Measurements from ENCODE around the gene CMTM4. TPM values are rescaled to one million over a fixed set of nuclear protein-coding genes. Genes with fewer than 3 reads are reported as not detected.
"Not testable (repeated sequence)": the region's sequence is repeated elsewhere in the genome, so short reads cannot be mapped to it uniquely, and the experiment has no call there.

CMTM4 gene
- total RNA-seq, 1 donor from 2014 or later = 10.1 TPM

GRCh38 chr16:66682271-66682670, 14.3 kb downstream of the CMTM4 start:
- DNase-seq (no peak), ATAC-seq (ENCODE audit: poor library complexity) (no peak)
- intact Hi-C loops (cut with DNase I) = no loop called here

- intact Hi-C loops (cut with DNase I) = no loop called here
- DNase-seq (no peak), ATAC-seq (ENCODE audit: poor library complexity) (no peak)
Measured at GRCh38 chr16:66681676-66682075, 14.9 kb downstream of the CMTM4 start.

- intact Hi-C loops (cut with DNase I) = no loop called here
- DNase-seq (no peak), ATAC-seq (ENCODE audit: poor library complexity) (no peak)
Measured at GRCh38 chr16:66678337-66678736, 18.2 kb downstream of the CMTM4 start.

- DNase-seq (no peak), ATAC-seq (ENCODE audit: poor library complexity) (no peak)
Measured at GRCh38 chr16:66677836-66678235, 18.7 kb downstream of the CMTM4 start.

GRCh38 chr16:66677179-66677578, 19.4 kb downstream of the CMTM4 start:
- intact Hi-C loops (cut with DNase I) = no loop called here
- no peak for ATAC-seq (ENCODE audit: poor library complexity)
- DNase-seq = no peak

More at GRCh38 chr16:66677836-66678235, 18.7 kb downstream of the CMTM4 start:
- intact Hi-C loops (cut with DNase I) = no loop called here

- ATAC-seq (ENCODE audit: poor library complexity) (no peak), DNase-seq (no peak)
- intact Hi-C loops (cut with DNase I) = no loop called here
Measured at GRCh38 chr16:66676599-66676998, 19.9 kb downstream of the CMTM4 start.

GRCh38 chr16:66673691-66674090, 22.9 kb downstream of the CMTM4 start:
- no peak for DNase-seq
- no peak for ATAC-seq (ENCODE audit: poor library complexity)
- intact Hi-C loops (cut with DNase I) = no loop called here

GRCh38 chr16:66670691-66671388, 25.7 kb downstream of the CMTM4 start:
- no peak for DNase-seq
- no peak for ATAC-seq (ENCODE audit: poor library complexity)
- intact Hi-C loops (cut with DNase I) = no loop called here

- intact Hi-C loops (cut with DNase I) = no loop called here
- no peak for DNase-seq
- no peak for ATAC-seq (ENCODE audit: poor library complexity)
Measured at GRCh38 chr16:66668777-66669444, 27.6 kb downstream of the CMTM4 start.

- ATAC-seq (ENCODE audit: poor library complexity) = no peak
- intact Hi-C loops (cut with DNase I) = no loop called here
- DNase-seq = no peak
Measured at GRCh38 chr16:66667944-66668343, 28.6 kb downstream of the CMTM4 start.

GRCh38 chr16:66662445-66663194, 33.9 kb downstream of the CMTM4 start:
- ATAC-seq (ENCODE audit: poor library complexity) (peak; percentile 69), DNase-seq (no peak)
- intact Hi-C loops (cut with DNase I) = no loop called here

- intact Hi-C loops (cut with DNase I); DNase-seq: not testable (repeated sequence)
- ATAC-seq (ENCODE audit: poor library complexity) = peak; percentile 56
Measured at GRCh38 chr16:66661671-66662346, 34.7 kb downstream of the CMTM4 start.

GRCh38 chr16:66661210-66661560, 35.4 kb downstream of the CMTM4 start:
- peak; percentile 25 for ATAC-seq (ENCODE audit: poor library complexity)
- DNase-seq = no peak
- intact Hi-C loops (cut with DNase I) = no loop called here

- ATAC-seq (ENCODE audit: poor library complexity) = peak; percentile 97
- DNase-seq = peak; percentile 81
- intact Hi-C loops (cut with DNase I) = no loop called here
Measured at GRCh38 chr16:66660422-66661209, 35.9 kb downstream of the CMTM4 start.

- DNase-seq (no peak), ATAC-seq (ENCODE audit: poor library complexity) (no peak)
- intact Hi-C loops (cut with DNase I) = no loop called here
Measured at GRCh38 chr16:66658860-66659190, 37.7 kb downstream of the CMTM4 start.

GRCh38 chr16:66658143-66658859, 38.2 kb downstream of the CMTM4 start:
- DNase-seq = no peak
- no peak for ATAC-seq (ENCODE audit: poor library complexity)
- intact Hi-C loops (cut with DNase I) = no loop called here

- intact Hi-C loops (cut with DNase I) = no loop called here
- ATAC-seq (ENCODE audit: poor library complexity) = no peak
- no peak for DNase-seq
Measured at GRCh38 chr16:66656547-66656946, 40.0 kb downstream of the CMTM4 start.

All from Right ventricle myocardium superior (tissue), 1 donor.